HepG2 (cell line): ENCODE data around the gene KIF26B. TPM values are rescaled to one million over a fixed set of nuclear protein-coding genes. Genes with fewer than 3 reads are reported as not detected.
A peak's percentile ranks its signal among the peaks of the same experiment; 100 is the strongest.

Experiments used
- ATAC-seq: fragments of 200-7000 bp; cut with Tn5 transposase; 3 replicates; pipeline ENCODE4 v1.9.1; 2020; ENCODE audit warnings: mild to moderate bottlenecking, moderate library complexity
- BruUV-seq: library from RNA; stranded (reverse); fragments of 400-500 nt; replicated peaks from 2 replicates; lab custom pipeline; 2021; lab: Mats Ljungman, UMichigan
- CTCF ChIA-PET: fragments of 300-600 bp; formaldehyde crosslinking; extraction: SDS; loops from one replicate; lab custom pipeline; 2021; ENCODE audit warnings: low total read pairs, inconsistent platforms, low intra/inter-chr PET ratio; lab: Yijun Ruan, JAX
- POLR2A ChIA-PET: fragments of 350-600 bp; sonication (Branson Sonifier 250); formaldehyde crosslinking; loops from one replicate; lab custom pipeline; 2020; ENCODE audit warnings: antibody characterized with exemption, inconsistent platforms; lab: Yijun Ruan, JAX
- DNase-seq: peaks from one replicate; pipeline ENCODE4 v3.0.0-alpha.2; 2015; ENCODE audit warnings: low spot score
- FAIRE-seq: peaks from 3 replicates; lab custom pipeline; 2011; peaks lifted over from hg19 to GRCh38; lab: Jason Lieb, UNC
- H2AFZ ChIP-seq: one replicate; pipeline ENCODE4 v1.6.1; 2011; ENCODE audit warnings: low read length, inconsistent platforms
- H3K27ac ChIP-seq: fragments of 300-600 bp; 3 replicates; pipeline ENCODE4 v1.8.0; 2011; ENCODE audit warnings: mixed run types, mild to moderate bottlenecking, mixed read lengths, low read length, inconsistent platforms; ENCODE audit not compliant: insufficient read depth; ENCODE audit errors: extremely low read length
- H3K27me3 ChIP-seq, 2 experiments: fragments of 200-600 bp in 1 of 2; 2 replicates in 1 of 2; 3 replicates in 1 of 2; pipeline versions ENCODE4 v1.6.0 to v1.8.0; 2011; ENCODE audit warnings: low read length in 2 of 2, mild to moderate bottlenecking in 2 of 2, moderate library complexity in 2 of 2, inconsistent platforms in 1 of 2; ENCODE audit not compliant: insufficient read depth in 2 of 2, control insufficient read depth in 1 of 2
- H3K36me3 ChIP-seq, 2 experiments: fragments of 200-600 bp in 1 of 2; replicated peaks in 1 of 2; 2 replicates in 1 of 2; 3 replicates in 1 of 2; pipeline versions ENCODE4 v1.5.1 to v1.8.0; 2011; ENCODE audit warnings: low read length in 2 of 2, inconsistent platforms in 1 of 2; ENCODE audit not compliant: insufficient read depth in 2 of 2, control insufficient read depth in 1 of 2
- H3K4me1 ChIP-seq: 2 replicates; pipeline ENCODE4 v1.5.1; 2012; ENCODE audit warnings: low read length, inconsistent platforms; ENCODE audit not compliant: insufficient read depth
- H3K4me2 ChIP-seq: 2 replicates; pipeline ENCODE4 v1.6.0; 2011; ENCODE audit warnings: low read depth, low read length, inconsistent platforms
- H3K4me3 ChIP-seq, 3 experiments: fragments of 200-600 bp in 1 of 3; sonication (generic), shearing (Covaris generic) in 1 of 3; replicated peaks in 1 of 3; 2 replicates each; pipeline ENCODE4 v1.5.1; 2011 to 2016; ENCODE audit warnings: low read length in 3 of 3, inconsistent platforms in 2 of 3, low read depth in 2 of 3, mild to moderate bottlenecking in 2 of 3, control low read depth in 1 of 3, mixed read lengths in 1 of 3; ENCODE audit not compliant: insufficient read depth in 1 of 3
- H3K79me2 ChIP-seq: one replicate; pipeline ENCODE4 v1.6.1; 2011; ENCODE audit warnings: low read length, inconsistent platforms; ENCODE audit not compliant: insufficient read depth
- H3K9ac ChIP-seq: 2 replicates; pipeline ENCODE4 v1.6.0; 2011; ENCODE audit warnings: mild to moderate bottlenecking, low read depth, low read length, inconsistent platforms; ENCODE audit not compliant: insufficient read depth
- H3K9me3 ChIP-seq: 2 replicates; pipeline ENCODE4 v1.5.1; 2012; ENCODE audit warnings: mild to moderate bottlenecking, low read length
- H4K20me1 ChIP-seq: 2 replicates; pipeline ENCODE4 v1.6.0; 2011; ENCODE audit warnings: inconsistent platforms, mild to moderate bottlenecking, low read length, moderate library complexity; ENCODE audit not compliant: insufficient read depth
- CEBPB ChIP-seq: IDR thresholded peaks from 2 replicates; pipeline ENCODE4 v1.6.1; 2011; ENCODE audit warnings: low read depth, low read length, improper control_type of control experiment, borderline replicate concordance
- CEBPG ChIP-seq: IDR thresholded peaks from 2 replicates; pipeline ENCODE4 v1.6.1; 2016
- FIP1L1 ChIP-seq: fragments of 200-400 bp; formaldehyde crosslinking; IDR thresholded peaks from 2 replicates; pipeline ENCODE4 v1.6.1; 2018; ENCODE audit warnings: low read depth, mild to moderate bottlenecking, low read length, moderate library complexity, borderline replicate concordance; ENCODE audit not compliant: insufficient read depth
- HNF4A ChIP-seq: sonication (generic); formaldehyde crosslinking; IDR thresholded peaks from 2 replicates; pipeline ENCODE4 v1.4.0; 2020; ENCODE audit warnings: missing genetic modification reagents
- HNF4G ChIP-seq, 2 experiments: sonication (generic) in 1 of 2; formaldehyde crosslinking in 1 of 2; IDR thresholded peaks; 2 replicates each; pipeline versions ENCODE4 v1.4.0 to v1.6.1; 2011 to 2020; ENCODE audit warnings: borderline replicate concordance in 2 of 2, low read depth in 2 of 2, mild to moderate bottlenecking in 2 of 2, low read length in 1 of 2, missing genetic modification reagents in 1 of 2, moderate library complexity in 1 of 2
- LBX2 ChIP-seq: sonication (generic); formaldehyde crosslinking; IDR thresholded peaks from 2 replicates; pipeline ENCODE4 v1.5.0; 2020; ENCODE audit warnings: missing genetic modification reagents, mild to moderate bottlenecking, borderline replicate concordance
- NCOA1 ChIP-seq: sonication (generic); formaldehyde crosslinking; IDR thresholded peaks from 2 replicates; pipeline ENCODE4 v1.9.0; 2021; ENCODE audit warnings: missing genetic modification reagents
- PHF20 ChIP-seq: sonication (generic); formaldehyde crosslinking; IDR thresholded peaks from 2 replicates; pipeline ENCODE4 v1.5.0; 2020; ENCODE audit warnings: mild to moderate bottlenecking, missing genetic modification reagents
- POLR2G ChIP-seq: fragments of 200-400 bp; formaldehyde crosslinking; IDR thresholded peaks from 2 replicates; pipeline ENCODE4 v1.6.1; 2018; ENCODE audit warnings: mild to moderate bottlenecking, low read depth, low read length, moderate library complexity
- ZNF260 ChIP-seq: sonication (generic); formaldehyde crosslinking; IDR thresholded peaks from 2 replicates; pipeline ENCODE4 v1.4.0; 2020; ENCODE audit warnings: missing genetic modification reagents, low read depth, mild to moderate bottlenecking, borderline replicate concordance
- ZNF644 ChIP-seq: IDR thresholded peaks from 2 replicates; pipeline ENCODE4 v1.6.1; 2016; ENCODE audit warnings: low read depth
- whole genome bisulfite sequencing: methylation state at CpG from one replicate; pipeline ENCODE4 v1.1.6; 2017; ENCODE audit warnings: low lambda C conversion rate; 5-methylcytosine and 5-hydroxymethylcytosine counted together
- in situ Hi-C: cut with HindIII; loops from 2 replicates; pipeline ENCODE4 v1.10.0; 2017; ENCODE audit warnings: low pct_unique_long_range_greater_than_20kb; ENCODE audit not compliant: extremely low pct_ligation_motif_present
- intact Hi-C: fragments of 100-400 bp; cut with micrococcal nuclease; formaldehyde crosslinking; loops from one replicate; pipeline ENCODE4 v1.10.0; 2022; ENCODE audit not compliant: unreplicated experiment
- polyA plus RNA-seq, 8 experiments: library from polyadenylated mRNA; depleted of rRNA in 3 of 8; stranded (reverse) in 7 of 8; unstranded in 1 of 8; fragments of >200 nt; fragmentation: Illumina TruSeq in 4 of 8; extraction: Trizol in 4 of 8; gene quantifications; 2 replicates each; pipeline versions ENCODE4 v1.2.1 to v1.2.3, GENCODE V29; 2011 to 2016; ENCODE audit warnings: low read depth in 4 of 8, missing spikeins in 1 of 8, mixed read lengths in 1 of 8; ENCODE audit not compliant: insufficient read depth in 1 of 8
- total RNA-seq, 5 experiments: library from RNA; depleted of rRNA; stranded (reverse); fragments of >200 nt; fragmentation: Illumina TruSeq; extraction: Trizol; gene quantifications; 2 replicates each; pipeline ENCODE4 v1.2.3, GENCODE V29; 2016; ENCODE audit warnings: low read depth in 1 of 5
- TF ChIP-seq, protein P1 (sequence below): sonication (generic); formaldehyde crosslinking; IDR thresholded peaks from 2 replicates; pipeline ENCODE4 v1.5.0; 2020; ENCODE audit warnings: mild to moderate bottlenecking, missing genetic modification reagents
- TF ChIP-seq, protein P2 (sequence below): IDR thresholded peaks from 2 replicates; pipeline ENCODE4 v1.6.1; 2016; ENCODE audit warnings: control low read depth

KIF26B gene
- total and polyA plus RNA-seq, 2 of the 13 experiments (the other 11 are each of a cell fraction or from before 2014, with no cell fraction given), result 0.08 to 0.09 TPM

- CTCF ChIA-PET, result no interaction called here
- no peaks in the 10 kb centered on the region for H3K27me3 ChIP-seq
- no peaks in the 10 kb centered on the region for H4K20me1 ChIP-seq
- TF ChIP-seq FIP1L1 (no peak), CEBPG (CRISPR knock-in tag) (peak; percentile 50; the same call in 1 of the 2 replicates), HNF4A (CRISPR knock-in tag) (peak; percentile 68), CEBPB (peak; percentile 57; the same call in 1 of the 2 replicates), NCOA1 (no peak), ZNF644 (CRISPR knock-in tag) (0 out of 2 replicates have a peak, but pooled peaks have one; percentile 35), POLR2G (no peak), LBX2 (no peak), ZNF260 (CRISPR knock-in tag) (no peak), PHF20 (no peak), HNF4G (IDR thresholded peaks at IDR 0.05; ENCODE audit: borderline replicate concordance, low read depth, low read length) (peak; percentile 52; the same call in 1 of the 2 replicates), HNF4G (CRISPR knock-in tag; IDR thresholded peaks at IDR 0.05; ENCODE audit: borderline replicate concordance, low read depth) (no peak)
- TF ChIP-seq, protein P1, sequence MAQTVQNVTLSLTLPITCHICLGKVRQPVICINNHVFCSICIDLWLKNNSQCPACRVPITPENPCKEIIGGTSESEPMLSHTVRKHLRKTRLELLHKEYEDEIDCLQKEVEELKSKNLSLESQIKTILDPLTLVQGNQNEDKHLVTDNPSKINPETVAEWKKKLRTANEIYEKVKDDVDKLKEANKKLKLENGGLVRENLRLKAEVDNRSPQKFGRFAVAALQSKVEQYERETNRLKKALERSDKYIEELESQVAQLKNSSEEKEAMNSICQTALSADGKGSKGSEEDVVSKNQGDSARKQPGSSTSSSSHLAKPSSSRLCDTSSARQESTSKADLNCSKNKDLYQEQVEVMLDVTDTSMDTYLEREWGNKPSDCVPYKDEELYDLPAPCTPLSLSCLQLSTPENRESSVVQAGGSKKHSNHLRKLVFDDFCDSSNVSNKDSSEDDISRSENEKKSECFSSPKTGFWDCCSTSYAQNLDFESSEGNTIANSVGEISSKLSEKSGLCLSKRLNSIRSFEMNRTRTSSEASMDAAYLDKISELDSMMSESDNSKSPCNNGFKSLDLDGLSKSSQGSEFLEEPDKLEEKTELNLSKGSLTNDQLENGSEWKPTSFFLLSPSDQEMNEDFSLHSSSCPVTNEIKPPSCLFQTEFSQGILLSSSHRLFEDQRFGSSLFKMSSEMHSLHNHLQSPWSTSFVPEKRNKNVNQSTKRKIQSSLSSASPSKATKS (CRISPR knock-in tag), result no peak
- TF ChIP-seq, protein P2, sequence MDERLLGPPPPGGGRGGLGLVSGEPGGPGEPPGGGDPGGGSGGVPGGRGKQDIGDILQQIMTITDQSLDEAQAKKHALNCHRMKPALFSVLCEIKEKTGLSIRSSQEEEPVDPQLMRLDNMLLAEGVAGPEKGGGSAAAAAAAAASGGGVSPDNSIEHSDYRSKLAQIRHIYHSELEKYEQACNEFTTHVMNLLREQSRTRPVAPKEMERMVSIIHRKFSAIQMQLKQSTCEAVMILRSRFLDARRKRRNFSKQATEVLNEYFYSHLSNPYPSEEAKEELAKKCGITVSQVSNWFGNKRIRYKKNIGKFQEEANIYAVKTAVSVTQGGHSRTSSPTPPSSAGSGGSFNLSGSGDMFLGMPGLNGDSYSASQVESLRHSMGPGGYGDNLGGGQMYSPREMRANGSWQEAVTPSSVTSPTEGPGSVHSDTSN (CRISPR knock-in tag), result no peak
- TF ChIP-seq, all 625 proteins: peak for 5
- Histone ChIP-seq H3K36me3 (no peaks in the 10 kb centered on the region), H3K4me2 (no peak overlapping the region), H2AFZ (no peak overlapping the region), H3K4me3 (no peak overlapping the region), H3K27ac (no peak overlapping the region), H3K4me1 (peaks cover 32% of the 10 kb centered on the region), H3K9ac (no peak overlapping the region), H3K9me3 (no peaks in the 10 kb centered on the region), H3K79me2 (no peaks in the 10 kb centered on the region)
- intact Hi-C loops, result no loop called here
- ATAC-seq, result peak; percentile 47; the same call in 2 of the 3 replicates
- no peak for FAIRE-seq
- in situ Hi-C loops, result no loop called here
- 24% methylated on average over 7 of the region's 7 CpGs for WGBS
- BruUV-seq, result no TSS peak
- DNase-seq, result no peak
- POLR2A ChIA-PET, result no interaction called here
Observed at GRCh38 chr1:245458234-245458633, 303.4 kb downstream of the KIF26B start.
